GM12801 (cell line): Measurements from ENCODE around the gene MLC1.

ENCODE experiments used
- CTCF ChIP-seq: IDR thresholded peaks from one replicate; pipeline ENCODE4 v1.5.1; 2011; ENCODE audit warnings: control low read depth; ENCODE audit not compliant: insufficient read length; ENCODE audit errors: extremely low read depth

Gene MLC1

GRCh38 chr22:50011447-50012210 is 73.6 kb downstream of the MLC1 start:
- no peak for TF ChIP-seq CTCF

- no peak for TF ChIP-seq CTCF
Observed at GRCh38 chr22:50010676-50011446, 74.4 kb downstream of the MLC1 start.

- TF ChIP-seq CTCF: no peak
Observed at GRCh38 chr22:50009765-50010675, 75.2 kb downstream of the MLC1 start.
